ENCODE data around the gene ARAP2.

Gene ARAP2

GRCh38 chr4:36264207-36264826, 20.0 kb upstream of the ARAP2 start:
- no peak for DNase-seq

- no peak for DNase-seq
These were observed 16.4 kb upstream of the ARAP2 start for GRCh38 chr4:36260731-36261130.

- no peak for DNase-seq
These were observed 12.1 kb upstream of the ARAP2 start for GRCh38 chr4:36256398-36256891.

- DNase-seq: peak; percentile 61
These were observed 11.3 kb upstream of the ARAP2 start for GRCh38 chr4:36255577-36255976.

GRCh38 chr4:36254371-36254770, 10.1 kb upstream of the ARAP2 start:
- no peak for DNase-seq

- DNase-seq: no peak
These were observed 7.7 kb upstream of the ARAP2 start for GRCh38 chr4:36251983-36252382.

GRCh38 chr4:36249610-36250009, 5.3 kb upstream of the ARAP2 start:
- DNase-seq: no peak

GRCh38 chr4:36243355-36244256, 708 bp downstream of the ARAP2 start:
- no peak for DNase-seq

GRCh38 chr4:36242629-36243354, 1.5 kb downstream of the ARAP2 start:
- no peak for DNase-seq

- DNase-seq: no peak
These were observed 2.5 kb downstream of the ARAP2 start for GRCh38 chr4:36241771-36242170.

- peak; percentile 5 for DNase-seq
These were observed 6.7 kb downstream of the ARAP2 start for GRCh38 chr4:36237366-36238313.

GRCh38 chr4:36236159-36236558, 8.2 kb downstream of the ARAP2 start:
- DNase-seq: no peak

GRCh38 chr4:36235306-36235705, 9.0 kb downstream of the ARAP2 start:
- no peak for DNase-seq

- no peak for DNase-seq
These were observed 10.6 kb downstream of the ARAP2 start for GRCh38 chr4:36233567-36234266.

- DNase-seq: no peak
These were observed 13.8 kb downstream of the ARAP2 start for GRCh38 chr4:36230534-36230933.

- DNase-seq: no peak
These were observed 16.4 kb downstream of the ARAP2 start for GRCh38 chr4:36227913-36228312.

- DNase-seq: no peak
These were observed 17.7 kb downstream of the ARAP2 start for GRCh38 chr4:36226430-36227227.

GRCh38 chr4:36224972-36225903, 19.1 kb downstream of the ARAP2 start:
- DNase-seq: peak; percentile 8

GRCh38 chr4:36222702-36223101, 21.6 kb downstream of the ARAP2 start:
- DNase-seq: no peak

- DNase-seq: no peak
These were observed 23.5 kb downstream of the ARAP2 start for GRCh38 chr4:36220776-36221175.
